Measurements from ENCODE around the gene PAX8.

PAX8 gene

DNA sequence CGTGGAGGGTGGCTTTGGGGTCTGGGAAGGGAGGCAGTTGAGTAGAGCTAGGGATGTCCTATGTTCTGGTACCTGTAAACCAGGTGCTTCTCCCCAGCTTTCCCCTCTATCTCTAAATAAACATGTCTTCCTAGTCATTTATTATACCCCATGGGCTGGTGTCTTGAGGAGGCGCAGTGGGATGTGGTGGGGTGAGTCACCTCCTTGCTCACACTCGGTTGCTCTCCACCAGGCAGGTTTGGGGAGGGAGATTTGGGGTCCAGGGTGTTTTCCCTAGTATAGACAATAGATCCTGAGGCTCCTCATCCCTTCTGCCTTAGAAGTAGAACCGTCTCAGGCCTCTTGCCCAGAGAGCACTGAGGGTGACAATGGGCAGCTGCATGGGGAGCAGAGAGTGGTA lies 99.8 kb downstream of the PAX8 start:
- TF ChIP-seq BACH2 (CRISPR knock-in tag; IDR thresholded peaks at IDR 0.05; ENCODE audit: borderline replicate concordance) (no peak), RARB (CRISPR knock-in tag; IDR thresholded peaks at IDR 0.05) (no peak), GLIS3 (CRISPR knock-in tag; IDR thresholded peaks at IDR 0.05) (no peak), ZNF8 (CRISPR knock-in tag; IDR thresholded peaks at IDR 0.05) (no peak), ZNF565 (CRISPR knock-in tag; conservative IDR thresholded peaks at IDR 0.05; ENCODE audit: low read depth) (no peak), SNAI2 (CRISPR knock-in tag; IDR thresholded peaks at IDR 0.05) (no peak), TOX (CRISPR knock-in tag; IDR thresholded peaks at IDR 0.05; ENCODE audit: borderline replicate concordance) (no peak), TCF4 (CRISPR knock-in tag; IDR thresholded peaks at IDR 0.05; ENCODE audit: borderline replicate concordance) (no peak), PATZ1 (CRISPR knock-in tag; IDR thresholded peaks at IDR 0.05; ENCODE audit: borderline replicate concordance) (no peak), ZNF70 (CRISPR knock-in tag; IDR thresholded peaks at IDR 0.05) (no peak), ESRRG (CRISPR knock-in tag; IDR thresholded peaks at IDR 0.05) (no peak)
- TF ChIP-seq, protein P1, sequence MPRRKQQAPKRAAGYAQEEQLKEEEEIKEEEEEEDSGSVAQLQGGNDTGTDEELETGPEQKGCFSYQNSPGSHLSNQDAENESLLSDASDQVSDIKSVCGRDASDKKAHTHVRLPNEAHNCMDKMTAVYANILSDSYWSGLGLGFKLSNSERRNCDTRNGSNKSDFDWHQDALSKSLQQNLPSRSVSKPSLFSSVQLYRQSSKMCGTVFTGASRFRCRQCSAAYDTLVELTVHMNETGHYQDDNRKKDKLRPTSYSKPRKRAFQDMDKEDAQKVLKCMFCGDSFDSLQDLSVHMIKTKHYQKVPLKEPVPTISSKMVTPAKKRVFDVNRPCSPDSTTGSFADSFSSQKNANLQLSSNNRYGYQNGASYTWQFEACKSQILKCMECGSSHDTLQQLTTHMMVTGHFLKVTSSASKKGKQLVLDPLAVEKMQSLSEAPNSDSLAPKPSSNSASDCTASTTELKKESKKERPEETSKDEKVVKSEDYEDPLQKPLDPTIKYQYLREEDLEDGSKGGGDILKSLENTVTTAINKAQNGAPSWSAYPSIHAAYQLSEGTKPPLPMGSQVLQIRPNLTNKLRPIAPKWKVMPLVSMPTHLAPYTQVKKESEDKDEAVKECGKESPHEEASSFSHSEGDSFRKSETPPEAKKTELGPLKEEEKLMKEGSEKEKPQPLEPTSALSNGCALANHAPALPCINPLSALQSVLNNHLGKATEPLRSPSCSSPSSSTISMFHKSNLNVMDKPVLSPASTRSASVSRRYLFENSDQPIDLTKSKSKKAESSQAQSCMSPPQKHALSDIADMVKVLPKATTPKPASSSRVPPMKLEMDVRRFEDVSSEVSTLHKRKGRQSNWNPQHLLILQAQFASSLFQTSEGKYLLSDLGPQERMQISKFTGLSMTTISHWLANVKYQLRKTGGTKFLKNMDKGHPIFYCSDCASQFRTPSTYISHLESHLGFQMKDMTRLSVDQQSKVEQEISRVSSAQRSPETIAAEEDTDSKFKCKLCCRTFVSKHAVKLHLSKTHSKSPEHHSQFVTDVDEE (CRISPR knock-in tag; IDR thresholded peaks at IDR 0.05): no peak
- ATAC-seq: no peak

GRCh38 chr2:113178069-113178746 lies 100.5 kb downstream of the PAX8 start:
- no peak for ATAC-seq
- TF ChIP-seq ZNF565 (CRISPR knock-in tag; conservative IDR thresholded peaks at IDR 0.05; ENCODE audit: low read depth): no peak
- TF ChIP-seq BACH2 (CRISPR knock-in tag; IDR thresholded peaks at IDR 0.05; ENCODE audit: borderline replicate concordance): no peak
- no peak for TF ChIP-seq TCF4 (CRISPR knock-in tag; IDR thresholded peaks at IDR 0.05; ENCODE audit: borderline replicate concordance)

- no peak for TF ChIP-seq ZNF8 (CRISPR knock-in tag; IDR thresholded peaks at IDR 0.05)
- TF ChIP-seq ISL1 (CRISPR knock-in tag; IDR thresholded peaks at IDR 0.05): no peak
- TF ChIP-seq TCF4 (CRISPR knock-in tag; IDR thresholded peaks at IDR 0.05; ENCODE audit: borderline replicate concordance): no peak
- TF ChIP-seq SNAI2 (CRISPR knock-in tag; IDR thresholded peaks at IDR 0.05): no peak
- no peak for TF ChIP-seq PPARA (CRISPR knock-in tag; IDR thresholded peaks at IDR 0.05; ENCODE audit: borderline replicate concordance)
- TF ChIP-seq OSR1 (CRISPR knock-in tag; IDR thresholded peaks at IDR 0.05): no peak
- TF ChIP-seq, protein P2, sequence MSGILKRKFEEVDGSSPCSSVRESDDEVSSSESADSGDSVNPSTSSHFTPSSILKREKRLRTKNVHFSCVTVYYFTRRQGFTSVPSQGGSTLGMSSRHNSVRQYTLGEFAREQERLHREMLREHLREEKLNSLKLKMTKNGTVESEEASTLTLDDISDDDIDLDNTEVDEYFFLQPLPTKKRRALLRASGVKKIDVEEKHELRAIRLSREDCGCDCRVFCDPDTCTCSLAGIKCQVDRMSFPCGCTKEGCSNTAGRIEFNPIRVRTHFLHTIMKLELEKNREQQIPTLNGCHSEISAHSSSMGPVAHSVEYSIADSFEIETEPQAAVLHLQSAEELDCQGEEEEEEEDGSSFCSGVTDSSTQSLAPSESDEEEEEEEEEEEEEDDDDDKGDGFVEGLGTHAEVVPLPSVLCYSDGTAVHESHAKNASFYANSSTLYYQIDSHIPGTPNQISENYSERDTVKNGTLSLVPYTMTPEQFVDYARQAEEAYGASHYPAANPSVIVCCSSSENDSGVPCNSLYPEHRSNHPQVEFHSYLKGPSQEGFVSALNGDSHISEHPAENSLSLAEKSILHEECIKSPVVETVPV (CRISPR knock-in tag; IDR thresholded peaks at IDR 0.05): no peak
- TF ChIP-seq ZC3H10 (CRISPR knock-in tag; IDR thresholded peaks at IDR 0.05): no peak
- TF ChIP-seq CREB5 (CRISPR knock-in tag; IDR thresholded peaks at IDR 0.05; ENCODE audit: low read depth): no peak
- TF ChIP-seq PATZ1 (CRISPR knock-in tag; IDR thresholded peaks at IDR 0.05; ENCODE audit: borderline replicate concordance): no peak
- no peak for TF ChIP-seq ESRRG (CRISPR knock-in tag; IDR thresholded peaks at IDR 0.05)
- TF ChIP-seq GLIS3 (CRISPR knock-in tag; IDR thresholded peaks at IDR 0.05): no peak
- no peak for TF ChIP-seq ZFP30 (CRISPR knock-in tag; IDR thresholded peaks at IDR 0.05)
- TF ChIP-seq RARB (CRISPR knock-in tag; IDR thresholded peaks at IDR 0.05): no peak
- TF ChIP-seq, protein P1 (CRISPR knock-in tag; IDR thresholded peaks at IDR 0.05): no peak
- ATAC-seq: no peak
These were observed 101.9 kb downstream of the PAX8 start for GRCh38 chr2:113176696-113177355.
